SK-N-SH (cell line): Measurements from ENCODE around the gene GSG1L. TPM values are rescaled to one million over a fixed set of nuclear protein-coding genes. Genes with fewer than 3 reads are reported as not detected.

Experiments
- CTCF ChIA-PET: fragments of 300-600, 350-600 bp; formaldehyde crosslinking; extraction: SDS; loops from one replicate; lab custom pipeline; 2021; lab: Yijun Ruan, JAX
- POLR2A ChIA-PET: fragments of 350-600 bp; sonication (Branson Sonifier 250); formaldehyde crosslinking; extraction: SDS; loops from one replicate; lab custom pipeline; 2020; ENCODE audit warnings: antibody characterized with exemption, inconsistent platforms; lab: Yijun Ruan, JAX
- DNase-seq: peaks from one replicate; pipeline ENCODE4 v3.0.0; 2012
- H2AFZ ChIP-seq: fragments of 200-600 bp; sonication (generic); 2 replicates; pipeline ENCODE4 v1.8.1; 2016; ENCODE audit warnings: antibody characterized with exemption, mild to moderate bottlenecking, low read depth
- H3F3A ChIP-seq: fragments of 200-600 bp; sonication (generic); replicated peaks from 2 replicates; pipeline ENCODE3; 2016; ENCODE audit warnings: antibody characterized with exemption, mild to moderate bottlenecking; ENCODE audit not compliant: insufficient read depth
- H3K27ac ChIP-seq, 2 experiments: fragments of 200-500 bp in 1 of 2; fragments of 200-600 bp in 1 of 2; sonication (Bioruptor generic) in 1 of 2; sonication (generic), shearing (Covaris generic) in 1 of 2; 2 replicates each; pipeline versions ENCODE4 v1.5.1 to v1.6.1; 2014 to 2016; ENCODE audit warnings: low read depth in 2 of 2, inconsistent platforms in 1 of 2, low read length in 1 of 2, mild to moderate bottlenecking in 1 of 2, mixed read lengths in 1 of 2
- H3K27me3 ChIP-seq: fragments of 200-600 bp; sonication (generic), shearing (Covaris generic); 2 replicates; pipeline ENCODE4 v1.6.1; 2016; ENCODE audit warnings: mixed run types; ENCODE audit not compliant: insufficient read depth
- H3K36me3 ChIP-seq, 2 experiments: fragments of 200-500 bp in 1 of 2; fragments of 200-600 bp in 1 of 2; sonication (Bioruptor generic) in 1 of 2; sonication (generic) in 1 of 2; replicated peaks in 1 of 2; 2 replicates each; pipeline versions ENCODE3 to v1.5.1; 2014 to 2016; ENCODE audit warnings: low read length in 1 of 2, mild to moderate bottlenecking in 1 of 2; ENCODE audit not compliant: insufficient read depth in 2 of 2, control insufficient read depth in 1 of 2
- H3K4me1 ChIP-seq, 2 experiments: fragments of 200-500 bp in 1 of 2; fragments of 200-600 bp in 1 of 2; sonication (Bioruptor generic) in 1 of 2; sonication (generic), shearing (Covaris generic) in 1 of 2; 2 replicates each; pipeline versions ENCODE4 v1.5.1 to v1.6.1; 2014 to 2016; ENCODE audit warnings: low read depth in 1 of 2, low read length in 1 of 2, mixed run types in 1 of 2; ENCODE audit not compliant: insufficient read depth in 2 of 2, control insufficient read depth in 1 of 2
- H3K4me2 ChIP-seq: fragments of 200-600 bp; sonication (generic), shearing (Covaris generic); 2 replicates; pipeline ENCODE4 v1.6.1; 2017; ENCODE audit warnings: mixed run types
- H3K4me3 ChIP-seq, 2 experiments: fragments of 200-500 bp in 1 of 2; fragments of 200-600 bp in 1 of 2; sonication (Bioruptor generic) in 1 of 2; sonication (generic), shearing (Covaris generic) in 1 of 2; 2 replicates each; pipeline versions ENCODE4 v1.5.1 to v1.8.1; 2014 to 2016; ENCODE audit warnings: low read depth in 2 of 2, inconsistent platforms in 1 of 2, low read length in 1 of 2, mild to moderate bottlenecking in 1 of 2, mixed read lengths in 1 of 2, moderate library complexity in 1 of 2
- H3K79me2 ChIP-seq: fragments of 200-600 bp; sonication (generic); 2 replicates; pipeline ENCODE4 v1.8.1; 2017; ENCODE audit warnings: mild to moderate bottlenecking; ENCODE audit not compliant: insufficient read depth
- H3K9ac ChIP-seq: fragments of 200-600 bp; sonication (generic); 2 replicates; pipeline ENCODE4 v1.6.1; 2017; ENCODE audit warnings: mixed run types
- H3K9me2 ChIP-seq: fragments of 200-600 bp; sonication (generic); 2 replicates; pipeline ENCODE4 v1.6.1; 2017; ENCODE audit warnings: mixed run types
- H3K9me3 ChIP-seq: fragments of 200-600 bp; sonication (generic); 2 replicates; pipeline ENCODE4 v1.6.1; 2017; ENCODE audit warnings: mixed run types, mild to moderate bottlenecking, moderate library complexity
- H4K20me1 ChIP-seq: fragments of 200-600 bp; sonication (generic); 2 replicates; pipeline ENCODE4 v1.6.1; 2017; ENCODE audit warnings: mild to moderate bottlenecking, mixed run types; ENCODE audit not compliant: insufficient read depth
- CTCF ChIP-seq: fragments of 200-600 bp; sonication (generic); IDR thresholded peaks from 2 replicates; pipeline ENCODE4 v1.6.1; 2017; ENCODE audit warnings: antibody characterized with exemption, mild to moderate bottlenecking, moderate library complexity
- EP300 ChIP-seq, 2 experiments: IDR thresholded peaks; 2 replicates each; pipeline versions ENCODE4 v1.4.0 to v1.6.1; 2012; ENCODE audit warnings: borderline replicate concordance in 1 of 2, low read depth in 1 of 2, low read length in 1 of 2
- FOSL2 ChIP-seq: IDR thresholded peaks from 2 replicates; pipeline ENCODE4 v1.4.0; 2012; ENCODE audit warnings: low read depth, mild to moderate bottlenecking, moderate library complexity, borderline replicate concordance
- FOXJ3 ChIP-seq: sonication (generic); formaldehyde crosslinking; IDR thresholded peaks from 2 replicates; pipeline ENCODE4 v1.5.1; 2020; ENCODE audit warnings: mild to moderate bottlenecking, missing genetic modification reagents
- FOXM1 ChIP-seq: IDR thresholded peaks from 2 replicates; pipeline ENCODE4 v1.4.0; 2012; ENCODE audit warnings: low read depth, mild to moderate bottlenecking
- GABPA ChIP-seq: IDR thresholded peaks from 2 replicates; pipeline ENCODE4 v1.4.0; 2012; ENCODE audit warnings: low read depth, mild to moderate bottlenecking
- MXI1 ChIP-seq: IDR thresholded peaks from 2 replicates; pipeline ENCODE4 v1.6.1; 2012; ENCODE audit warnings: mild to moderate bottlenecking, low read depth, low read length, improper control_type of control experiment
- NFIC ChIP-seq: IDR thresholded peaks from 2 replicates; pipeline ENCODE4 v1.4.0; 2012; ENCODE audit warnings: borderline replicate concordance
- RFX5 ChIP-seq: IDR thresholded peaks from 2 replicates; pipeline ENCODE4 v1.6.1; 2012; ENCODE audit warnings: mild to moderate bottlenecking, improper control_type of control experiment, low read length
- SIN3A ChIP-seq: IDR thresholded peaks from 2 replicates; pipeline ENCODE4 v1.6.1; 2012; ENCODE audit warnings: low read depth, mild to moderate bottlenecking, low read length, moderate library complexity, borderline replicate concordance
- SMC3 ChIP-seq: IDR thresholded peaks from 2 replicates; pipeline ENCODE4 v1.6.1; 2012; ENCODE audit warnings: low read depth, low read length, improper control_type of control experiment
- TCF12 ChIP-seq: IDR thresholded peaks from 2 replicates; pipeline ENCODE4 v1.4.0; 2012
- TEAD4 ChIP-seq: IDR thresholded peaks from 2 replicates; pipeline ENCODE4 v1.4.0; 2012; ENCODE audit warnings: mild to moderate bottlenecking, borderline replicate concordance; ENCODE audit not compliant: insufficient read depth
- USF1 ChIP-seq: IDR thresholded peaks from 2 replicates; pipeline ENCODE4 v1.4.0; 2012; ENCODE audit warnings: low read depth, borderline replicate concordance
- USF2 ChIP-seq: fragments of 150-350 bp; IDR thresholded peaks from 2 replicates; pipeline ENCODE4 v1.6.1; 2017; ENCODE audit warnings: antibody characterized with exemption, low read length, low read depth, borderline replicate concordance
- WGBS: methylation state at CpG from one replicate; pipeline ENCODE4 v1.1.6; 2017; ENCODE audit warnings: low lambda C conversion rate; 5-methylcytosine and 5-hydroxymethylcytosine counted together
- polyA plus RNA-seq, 3 experiments: library from polyadenylated mRNA; depleted of rRNA; stranded (reverse); fragments of >200 nt; gene quantifications; 2 replicates each; pipeline ENCODE4 v1.2.3, GENCODE V29; 2012
- TF ChIP-seq, protein P1 (sequence below): IDR thresholded peaks from 2 replicates; pipeline ENCODE4 v1.4.0; 2012; ENCODE audit warnings: low read depth, borderline replicate concordance
- TF ChIP-seq, protein P2 (sequence below): IDR thresholded peaks from 2 replicates; pipeline ENCODE4 v1.4.0; 2012; ENCODE audit warnings: low read depth

GSG1L gene
- polyA plus RNA-seq, 1 of the 3 experiments (the other 2 are of a cell fraction): not detected

GRCh38 chr16:27801289-27801945 is 262.1 kb downstream of the GSG1L start:
- H2AFZ ChIP-seq: no peak overlapping the region
- ChIA-PET CTCF (interaction anchor here (2.7 kb wide), 1 partner anchor 21 kb away, joined by 10 read pairs; no protein-coding TSS in a partner anchor), POLR2A (no interaction called here)
- no peak overlapping the region for H3K4me3 ChIP-seq
- H3K36me3 ChIP-seq: no peaks in the 10 kb centered on the region
- no peak overlapping the region for H3K9ac ChIP-seq
- TF ChIP-seq GABPA (no peak), MXI1 (no peak), FOXJ3 (CRISPR knock-in tag) (no peak), CTCF (no peak), TCF12 (no peak), RFX5 (no peak), TEAD4 (no peak)
- H4K20me1 ChIP-seq: no peaks in the 10 kb centered on the region
- H3K27ac ChIP-seq: no peak overlapping the region
- WGBS: 53% methylated on average over 15 of the region's 18 CpGs
- no peaks in the 10 kb centered on the region for H3K9me2 ChIP-seq
- H3K27me3 ChIP-seq: no peaks in the 10 kb centered on the region
- H3K4me2 ChIP-seq: no peak overlapping the region
- peaks cover 0 to 4% of the 10 kb centered on the region in 2 experiments; a peak in 1 of 4 replicates for H3K4me1 ChIP-seq
- DNase-seq: no peak
- H3K9me3 ChIP-seq: no peaks in the 10 kb centered on the region
- no peaks in the 10 kb centered on the region for H3K79me2 ChIP-seq
- no peaks in the 10 kb centered on the region for H3F3A ChIP-seq

DNA sequence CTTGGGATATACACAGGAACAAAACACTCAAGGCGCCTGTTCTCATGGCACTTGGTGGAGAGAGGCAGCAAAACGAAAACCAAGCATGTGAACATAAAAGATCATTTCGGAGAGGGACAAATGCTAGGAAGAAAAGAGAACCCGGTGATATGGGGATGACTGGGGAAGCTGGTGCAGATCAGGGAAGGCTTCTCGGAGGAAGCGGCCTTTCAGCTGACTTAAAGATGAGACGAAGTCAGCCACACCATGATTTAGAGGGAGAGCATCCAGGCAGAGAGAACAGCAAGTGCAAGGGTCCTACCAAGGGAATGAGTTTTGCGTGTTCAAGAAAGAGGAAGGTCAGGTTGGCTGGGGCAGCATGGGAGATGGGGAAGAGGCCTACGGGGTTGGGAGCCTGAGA is 262.7 kb downstream of the GSG1L start:
- Histone ChIP-seq H3K4me1 (peaks cover 0 to 4% of the 10 kb centered on the region in 2 experiments; a peak in 1 of 4 replicates), H3K9ac (no peak overlapping the region), H2AFZ (no peak overlapping the region), H4K20me1 (no peaks in the 10 kb centered on the region), H3K4me3 (no peak overlapping the region), H3K9me2 (no peaks in the 10 kb centered on the region), H3K27ac (no peak overlapping the region), H3K9me3 (no peaks in the 10 kb centered on the region), H3F3A (no peaks in the 10 kb centered on the region), H3K4me2 (no peak overlapping the region), H3K27me3 (no peaks in the 10 kb centered on the region), H3K79me2 (no peaks in the 10 kb centered on the region), H3K36me3 (no peaks in the 10 kb centered on the region)
- DNase-seq: no peak
- POLR2A ChIA-PET: no interaction called here
- CTCF ChIA-PET: interaction anchor here (2.7 kb wide), 1 partner anchor 21 kb away, joined by 10 read pairs; no protein-coding TSS in a partner anchor
- WGBS: 49% methylated on average over 9 of the region's 9 CpGs
- TF ChIP-seq SMC3: no peak
- TF ChIP-seq GABPA: no peak
- no peak for TF ChIP-seq EP300 (IDR thresholded peaks at IDR 0.05; ENCODE audit: borderline replicate concordance in 1 of 2, low read depth in 1 of 2, low read length in 1 of 2)
- TF ChIP-seq NFIC: no peak
- no peak for TF ChIP-seq CTCF
- no peak for TF ChIP-seq USF1
- TF ChIP-seq FOXM1: no peak
- TF ChIP-seq, protein P1, sequence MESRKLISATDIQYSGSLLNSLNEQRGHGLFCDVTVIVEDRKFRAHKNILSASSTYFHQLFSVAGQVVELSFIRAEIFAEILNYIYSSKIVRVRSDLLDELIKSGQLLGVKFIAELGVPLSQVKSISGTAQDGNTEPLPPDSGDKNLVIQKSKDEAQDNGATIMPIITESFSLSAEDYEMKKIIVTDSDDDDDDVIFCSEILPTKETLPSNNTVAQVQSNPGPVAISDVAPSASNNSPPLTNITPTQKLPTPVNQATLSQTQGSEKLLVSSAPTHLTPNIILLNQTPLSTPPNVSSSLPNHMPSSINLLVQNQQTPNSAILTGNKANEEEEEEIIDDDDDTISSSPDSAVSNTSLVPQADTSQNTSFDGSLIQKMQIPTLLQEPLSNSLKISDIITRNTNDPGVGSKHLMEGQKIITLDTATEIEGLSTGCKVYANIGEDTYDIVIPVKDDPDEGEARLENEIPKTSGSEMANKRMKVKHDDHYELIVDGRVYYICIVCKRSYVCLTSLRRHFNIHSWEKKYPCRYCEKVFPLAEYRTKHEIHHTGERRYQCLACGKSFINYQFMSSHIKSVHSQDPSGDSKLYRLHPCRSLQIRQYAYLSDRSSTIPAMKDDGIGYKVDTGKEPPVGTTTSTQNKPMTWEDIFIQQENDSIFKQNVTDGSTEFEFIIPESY: no peak
- TF ChIP-seq, protein P2, sequence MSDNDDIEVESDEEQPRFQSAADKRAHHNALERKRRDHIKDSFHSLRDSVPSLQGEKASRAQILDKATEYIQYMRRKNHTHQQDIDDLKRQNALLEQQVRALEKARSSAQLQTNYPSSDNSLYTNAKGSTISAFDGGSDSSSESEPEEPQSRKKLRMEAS: no peak
- TF ChIP-seq USF2: no peak
- TF ChIP-seq FOSL2: no peak
- TF ChIP-seq SIN3A: no peak
